GM21423 (cell line): ENCODE results near the gene VEZT.
"Not testable (repeated sequence)": the region's sequence is repeated elsewhere in the genome, so short reads cannot be mapped to it uniquely, and the experiment has no call there.

ENCODE experiments used
- ATAC-seq: cut with Tn5 transposase; IDR thresholded peaks from one replicate; pipeline ENCODE4 v1.9.1; 2021; ENCODE audit warnings: mild to moderate bottlenecking, moderate library complexity; ENCODE audit not compliant: unreplicated experiment

Gene VEZT

GRCh38 chr12:95314756-95315155 is 97.1 kb downstream of the VEZT start:
- not testable (repeated sequence) for ATAC-seq

DNA sequence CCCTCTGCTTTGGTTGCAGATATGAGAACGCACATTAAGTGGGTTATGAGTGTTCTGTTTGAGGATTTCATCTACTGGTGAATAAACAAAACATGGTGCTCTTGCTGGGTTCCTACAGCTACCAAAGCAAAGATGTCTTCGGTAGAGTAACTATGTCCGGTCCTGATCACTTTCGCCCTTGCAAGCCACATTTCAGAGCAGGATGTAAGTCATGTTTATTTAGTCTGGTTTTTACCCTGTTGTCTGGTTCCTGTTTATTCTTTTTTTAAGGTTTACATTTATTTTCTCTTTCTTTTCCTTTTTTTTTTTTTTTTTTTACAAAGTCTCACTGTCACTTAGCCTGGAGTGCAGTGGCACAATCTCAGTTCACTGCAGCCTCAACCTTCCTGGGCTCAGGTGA is 99.2 kb downstream of the VEZT start:
- no peak for ATAC-seq

- ATAC-seq, result no peak
Measured at GRCh38 chr12:95318071-95318545, 100.5 kb downstream of the VEZT start.

DNA sequence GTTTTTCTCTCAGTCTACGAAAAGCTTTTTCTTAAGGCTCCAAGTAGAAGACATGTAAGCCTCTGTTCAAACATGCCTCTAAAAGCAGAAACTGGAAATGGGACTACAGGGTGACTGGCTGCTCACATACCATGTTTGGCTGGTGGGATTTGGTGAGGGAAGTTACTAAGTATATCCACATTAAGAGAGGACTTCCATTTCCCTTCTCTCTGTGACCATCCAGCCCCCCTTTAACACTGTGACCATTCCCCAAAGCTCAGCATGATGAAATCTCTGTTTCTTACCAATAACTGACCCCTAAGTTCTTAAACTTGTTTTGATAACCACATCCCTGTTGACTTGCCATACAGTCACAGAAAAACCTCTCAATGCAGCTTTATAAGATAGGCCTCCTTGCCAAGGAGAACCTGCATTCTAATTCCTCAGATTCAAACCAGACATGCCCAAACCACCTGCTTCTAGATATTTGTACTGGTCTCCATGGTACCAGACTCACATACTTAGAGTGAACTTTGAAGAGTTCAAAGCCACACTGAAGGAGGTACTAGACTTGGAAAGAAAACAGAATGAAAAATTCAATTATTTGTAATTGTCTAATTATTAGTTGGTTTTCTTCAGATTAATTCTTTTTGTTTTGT is 102.2 kb downstream of the VEZT start:
- ATAC-seq, result no peak

GRCh38 chr12:95321516-95322246 is 104.1 kb downstream of the VEZT start:
- no peak for ATAC-seq

DNA sequence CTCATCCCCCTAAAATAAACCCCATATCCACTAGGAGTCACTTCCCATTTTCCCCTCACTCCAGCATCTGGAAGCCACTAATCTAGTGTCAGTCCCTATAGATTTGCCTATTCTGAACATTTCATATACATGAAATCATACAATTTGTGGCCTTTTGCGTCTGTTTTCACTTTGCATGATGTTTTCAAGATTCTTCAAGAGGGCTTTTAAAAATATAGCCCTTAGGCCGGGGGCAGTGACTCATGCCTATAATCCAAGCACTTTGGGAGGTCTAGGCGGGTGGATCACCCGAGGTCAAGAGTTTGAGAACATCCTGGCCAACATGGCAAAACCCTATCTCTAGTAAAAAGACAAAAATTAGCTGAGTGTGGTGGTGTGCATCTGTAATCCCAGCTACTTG is 104.7 kb downstream of the VEZT start:
- ATAC-seq, result no peak

- ATAC-seq, result no peak
Measured at GRCh38 chr12:95323212-95323611, 105.6 kb downstream of the VEZT start.

DNA sequence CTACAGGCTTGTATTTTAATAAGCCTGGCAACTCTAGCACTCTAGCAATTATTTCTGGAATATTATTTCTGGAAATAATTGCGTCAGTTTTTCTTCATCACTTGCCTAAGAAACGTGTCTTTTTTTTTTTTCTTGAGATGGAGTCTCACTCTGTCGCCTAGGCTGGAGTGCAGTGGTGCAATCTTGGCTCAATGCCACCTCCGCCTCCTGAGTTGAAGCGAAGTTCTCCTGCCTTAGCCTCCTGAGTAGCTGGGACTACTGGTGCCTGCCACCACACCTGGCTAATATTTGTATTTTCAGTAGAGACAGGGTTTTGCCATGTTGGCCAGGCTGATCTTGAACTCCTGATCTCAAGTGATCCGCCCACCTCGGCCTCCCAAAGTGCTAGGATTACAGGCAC is 106.6 kb downstream of the VEZT start:
- not testable (repeated sequence) for ATAC-seq

- no peak for ATAC-seq
Measured at GRCh38 chr12:95325501-95325900, 107.9 kb downstream of the VEZT start.

- ATAC-seq, result no peak
Measured at GRCh38 chr12:95326445-95326844, 108.8 kb downstream of the VEZT start.

DNA sequence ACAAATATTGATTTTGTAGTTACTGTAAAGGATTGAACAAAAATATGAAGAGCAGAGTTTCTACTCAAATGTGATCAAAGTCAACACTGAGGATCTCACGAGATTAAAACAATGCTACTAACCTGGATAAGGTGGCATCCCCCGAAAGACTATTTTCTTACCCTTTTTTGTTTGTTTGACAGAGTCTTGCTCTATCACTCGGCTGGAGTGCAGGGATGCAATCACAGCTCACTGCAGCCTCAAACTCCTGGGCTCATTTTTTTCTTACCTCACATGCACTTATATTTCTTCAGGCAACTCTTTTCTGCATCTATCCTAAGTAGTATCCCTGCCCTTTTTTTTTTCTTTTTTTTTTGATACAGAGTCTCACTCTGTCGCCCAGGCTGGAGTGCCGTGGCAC is 109.2 kb downstream of the VEZT start:
- ATAC-seq, result no peak

DNA sequence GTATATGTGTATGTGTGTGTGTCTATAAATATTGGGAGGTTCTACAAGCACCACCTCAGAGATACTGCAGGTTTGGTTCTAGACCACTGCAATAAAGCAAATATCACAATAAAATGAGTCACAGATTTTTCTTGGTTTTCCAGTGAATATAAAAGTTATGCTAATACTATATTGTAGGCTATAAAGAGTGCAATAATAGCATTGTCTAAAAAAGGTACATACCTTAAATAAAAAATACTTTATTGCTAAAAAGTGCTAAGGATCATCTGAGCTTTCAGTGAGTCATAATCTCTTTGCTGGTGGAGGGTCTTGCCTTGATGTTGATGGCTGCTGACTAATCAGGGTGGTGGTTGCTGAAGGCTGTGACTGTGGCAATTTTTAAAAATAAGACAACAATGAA is 111.1 kb downstream of the VEZT start:
- ATAC-seq, result no peak

DNA sequence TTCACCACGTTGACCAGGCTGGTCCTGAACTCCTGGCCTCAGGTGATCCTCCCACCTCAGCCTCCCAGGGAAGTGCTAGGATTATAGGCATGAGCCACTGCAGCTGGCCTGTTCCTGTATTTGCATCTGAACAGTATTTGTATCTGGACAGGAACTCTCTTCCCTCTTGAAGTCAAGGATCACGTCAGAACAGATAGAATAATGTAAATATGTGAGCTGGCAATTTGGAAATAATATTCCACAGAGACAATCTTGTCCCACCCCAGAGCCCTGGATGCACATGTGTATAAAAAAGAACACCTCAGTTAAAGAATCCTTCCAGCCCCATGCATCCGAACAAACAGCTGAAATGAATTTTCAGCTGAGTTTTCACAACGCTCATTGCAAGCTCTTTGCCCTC is 118.3 kb downstream of the VEZT start:
- no peak for ATAC-seq

DNA sequence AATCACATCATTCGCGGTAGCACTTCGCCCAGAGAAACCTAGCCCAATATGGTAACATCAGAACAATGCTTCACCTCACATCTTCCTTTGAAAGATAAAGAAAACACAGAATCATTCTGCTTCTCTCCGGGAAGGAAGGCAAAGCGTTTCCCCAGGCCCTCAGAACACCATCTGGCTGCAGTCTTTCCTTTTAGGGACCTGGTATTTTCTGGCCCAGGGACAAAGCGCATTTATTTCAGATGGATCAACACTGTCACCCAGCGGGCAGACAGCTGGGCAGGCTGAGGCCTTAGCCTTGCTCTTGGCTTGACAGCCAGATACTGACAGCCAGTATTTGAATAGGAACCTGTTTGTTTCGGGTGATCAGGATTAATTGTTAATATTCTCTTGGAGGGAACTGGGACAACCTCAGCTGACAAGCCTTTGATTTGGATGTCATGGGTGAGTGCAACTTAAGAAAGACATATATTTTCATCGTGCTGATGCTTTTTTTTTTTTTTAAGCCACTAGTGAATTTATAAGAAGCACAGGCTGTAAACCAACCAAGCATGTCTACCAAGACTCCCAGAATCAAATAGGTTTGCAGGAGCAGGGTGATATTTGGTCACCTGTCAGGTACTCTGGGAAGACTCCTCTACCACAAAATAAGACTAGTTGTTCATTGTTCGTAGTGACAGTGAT is 118.9 kb downstream of the VEZT start:
- no peak for ATAC-seq

- no peak for ATAC-seq
Measured at GRCh38 chr12:95337146-95337545, 119.5 kb downstream of the VEZT start.

DNA sequence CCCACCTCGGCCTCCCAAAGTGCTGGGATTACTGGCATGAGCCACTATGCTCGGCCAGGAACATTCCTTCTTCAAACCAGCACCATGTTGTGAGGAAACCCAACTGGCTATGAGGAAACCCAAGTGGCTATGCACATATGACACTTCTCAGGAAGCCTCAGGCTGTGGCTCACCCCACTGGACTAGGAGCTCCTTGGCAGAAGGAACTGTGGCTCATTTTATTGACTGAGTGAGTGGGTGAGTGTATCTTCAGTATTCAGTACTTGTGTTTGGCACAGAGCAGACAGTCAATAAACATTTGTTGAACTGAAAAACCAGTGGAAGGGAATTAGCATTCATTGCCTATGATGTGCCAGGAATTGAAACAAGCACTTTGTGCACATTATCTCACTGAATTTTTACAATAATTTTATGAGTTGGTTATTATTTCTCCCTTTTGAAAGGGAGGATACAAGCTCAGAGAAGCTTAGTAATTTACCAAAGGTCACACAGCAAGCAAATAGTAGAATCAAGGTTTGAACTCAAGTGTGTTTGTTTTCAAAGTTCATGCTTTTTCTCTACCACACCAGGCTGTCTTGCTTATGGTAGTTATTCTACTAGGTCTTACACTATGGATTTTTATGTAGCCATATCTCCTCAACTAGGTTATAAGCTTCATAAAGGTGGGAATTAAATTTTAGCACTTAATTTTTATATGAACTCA is 121.6 kb downstream of the VEZT start:
- ATAC-seq, result no peak

- no peak for ATAC-seq
Measured at GRCh38 chr12:95342008-95342407, 124.4 kb downstream of the VEZT start.

GRCh38 chr12:95343461-95344230 is 126.0 kb downstream of the VEZT start:
- no peak for ATAC-seq

DNA sequence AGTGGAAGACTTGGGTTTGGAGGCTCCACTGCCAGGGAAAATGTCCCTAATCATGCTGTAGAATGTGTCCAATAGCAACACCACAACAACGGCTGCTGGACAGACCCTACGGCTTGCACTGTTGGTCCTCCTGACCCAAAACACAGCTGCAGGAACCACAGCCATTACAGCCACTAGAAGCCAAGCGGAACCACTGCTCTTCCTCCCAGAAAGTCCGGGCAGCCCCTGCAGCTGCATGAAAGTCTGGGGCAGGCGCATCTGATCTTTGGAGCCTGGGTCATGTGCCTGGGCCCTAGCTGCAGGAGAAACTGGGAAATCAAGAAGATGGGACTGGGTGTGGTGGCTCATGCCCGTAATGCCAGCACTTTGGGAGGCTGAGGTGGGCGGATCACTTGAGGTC is 131.7 kb downstream of the VEZT start:
- ATAC-seq, result no peak

GRCh38 chr12:95351748-95352147 is 134.1 kb downstream of the VEZT start:
- ATAC-seq, result no peak
